CD4-positive, alpha-beta memory T cell (primary cell): Measurements from ENCODE around the gene ZNF516. TPM values are rescaled to one million over a fixed set of nuclear protein-coding genes. Genes with fewer than 3 reads are reported as not detected.

Experiments used
- CTCF ChIA-PET: fragments of 350-600 bp; sonication (Branson Sonifier 250); formaldehyde crosslinking; loops from one replicate; lab custom pipeline; 2021; ENCODE audit warnings: inconsistent platforms; ENCODE audit not compliant: partially characterized antibody; lab: Charles Lee
- POLR2A ChIA-PET: fragments of 350-600 bp; sonication (Branson Sonifier 250); formaldehyde crosslinking; loops from one replicate; lab custom pipeline; 2021; ENCODE audit not compliant: partially characterized antibody; lab: Charles Lee
- DNase-seq, 5 donors: peaks; one replicate each; pipeline versions ENCODE4 v3.0.0 to v3.0.0-alpha.2; 2020 to 2022; ENCODE audit warnings: mixed read lengths in 1 of 5
- H3K27ac ChIP-seq: one replicate; pipeline ENCODE4 v1.7.0; 2013; ENCODE audit warnings: low read depth, low read length
- H3K27me3 ChIP-seq: 2 replicates; pipeline ENCODE4 v1.7.0; 2013; ENCODE audit warnings: mild to moderate bottlenecking, low read length, moderate library complexity; ENCODE audit not compliant: insufficient read depth
- H3K36me3 ChIP-seq: 2 replicates; pipeline ENCODE4 v1.7.0; 2013; ENCODE audit warnings: mild to moderate bottlenecking, low read length, moderate library complexity; ENCODE audit not compliant: insufficient read depth
- H3K4me1 ChIP-seq: 2 replicates; pipeline ENCODE4 v1.7.0; 2013; ENCODE audit warnings: mild to moderate bottlenecking, low read length, moderate library complexity; ENCODE audit not compliant: insufficient read depth
- H3K4me3 ChIP-seq, 2 donors: one replicate each; pipeline ENCODE4 v1.7.0; 2013; ENCODE audit warnings: low read length in 2 of 2, mild to moderate bottlenecking in 1 of 2
- H3K9me3 ChIP-seq, 2 donors: one replicate each; pipeline ENCODE4 v1.7.0; 2013; ENCODE audit warnings: low read length in 2 of 2, control low read depth in 1 of 2; ENCODE audit not compliant: control insufficient read depth in 1 of 2
- H3K27ac Mint-ChIP-seq, 7 donors: one replicate each; pipeline ENCODE4 v1.8.0; 2020 to 2021; ENCODE audit warnings: mixed read lengths in 7 of 7, mild to moderate bottlenecking in 6 of 7, inconsistent platforms in 3 of 7, moderate library complexity in 3 of 7
- H3K27me3 Mint-ChIP-seq, 2 donors: one replicate each; pipeline ENCODE4 v1.8.0; 2020 to 2021; ENCODE audit warnings: mixed read lengths in 2 of 2
- H3K36me3 Mint-ChIP-seq, 2 donors: one replicate each; pipeline ENCODE4 v1.8.0; 2020 to 2021; ENCODE audit warnings: mixed read lengths in 2 of 2, inconsistent platforms in 1 of 2, mild to moderate bottlenecking in 1 of 2
- H3K4me1 Mint-ChIP-seq, 4 donors: one replicate each; pipeline ENCODE4 v1.8.0; 2020 to 2021; ENCODE audit warnings: mixed read lengths in 4 of 4, mild to moderate bottlenecking in 1 of 4
- H3K4me3 Mint-ChIP-seq, 8 donors: one replicate each; pipeline ENCODE4 v1.8.0; 2020 to 2021; ENCODE audit warnings: mixed read lengths in 8 of 8, mild to moderate bottlenecking in 7 of 8, moderate library complexity in 6 of 8, inconsistent platforms in 3 of 8
- H3K9me3 Mint-ChIP-seq, 8 donors: one replicate each; pipeline ENCODE4 v1.8.0; 2020 to 2021; ENCODE audit warnings: mixed read lengths in 8 of 8, mild to moderate bottlenecking in 5 of 8, inconsistent platforms in 3 of 8, moderate library complexity in 1 of 8
- intact Hi-C: fragments of 100-400 bp; cut with micrococcal nuclease; formaldehyde crosslinking; loops from one replicate; pipeline ENCODE4 v1.15.1; 2023
- polyA plus RNA-seq, 2 donors: library from polyadenylated mRNA; unstranded; fragments of 300-500 nt; fragmentation: Illumina TruSeq; gene quantifications; one replicate each; pipeline ENCODE4 v1.2.3, GENCODE V29; 2021
- total RNA-seq, 2 experiments: library from RNA; stranded (reverse); gene quantifications; one replicate each; pipeline ENCODE4 v1.2.3, GENCODE V29; 2021

The ZNF516 gene
- total and polyA plus RNA-seq, 4 experiments from 2014 or later, result 0.25 to 9.9 (median 4.9) TPM

DNA sequence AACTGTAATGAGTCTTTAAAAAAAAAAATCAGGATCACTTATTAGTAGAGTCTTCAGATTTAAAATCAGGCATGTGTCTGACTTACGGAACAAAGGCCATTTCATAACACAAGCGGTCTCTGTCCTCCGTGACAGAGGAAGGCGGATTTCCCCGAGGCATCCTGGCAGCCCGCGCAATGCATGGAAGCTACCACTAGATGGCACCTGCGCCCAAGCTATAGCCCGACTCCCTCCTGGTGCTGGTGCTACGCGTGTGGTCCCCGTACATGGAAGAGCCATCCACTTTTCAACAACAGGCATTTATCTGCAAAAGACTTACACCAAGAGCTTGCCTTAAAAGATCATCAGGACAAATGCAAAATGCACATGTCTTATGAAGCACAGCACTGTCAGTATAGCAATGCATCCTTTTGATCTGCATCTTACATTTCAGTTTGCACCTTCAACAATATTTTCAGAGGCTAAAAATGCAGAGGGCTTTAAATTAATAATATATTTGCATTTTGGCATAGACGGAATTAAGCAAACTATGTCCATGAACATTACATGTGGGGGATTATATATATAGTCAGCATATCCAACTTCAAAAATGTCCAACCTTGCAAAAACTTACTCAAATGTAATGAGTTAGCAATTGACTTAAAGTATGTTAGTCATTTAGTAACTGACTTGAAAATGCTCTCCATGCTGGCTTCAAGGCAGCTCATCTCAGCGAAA, 96.0 kb downstream of the ZNF516 start:
- Mint-ChIP-seq H3K4me1 (peaks cover 3 to 6% (median 5%) of the 10 kb centered on the region in 4 donors), H3K9me3 (no peaks in the 10 kb centered on the region), H3K27me3 (peaks cover 0 to 2% of the 10 kb centered on the region in 2 donors), H3K4me3 (peak overlapping the region in 1 of 8 donors; percentile 51), H3K36me3 (no peaks in the 10 kb centered on the region), H3K27ac (no peak overlapping the region)
- H3K4me3 ChIP-seq, result no peak overlapping the region
- no peaks in the 10 kb centered on the region for H3K27me3 ChIP-seq
- no peak overlapping the region for H3K27ac ChIP-seq
- ChIA-PET POLR2A (interaction anchor here (1.6 kb wide), 1 partner anchor 310 kb away, joined by 6 read pairs; no protein-coding TSS in a partner anchor), CTCF (interaction anchor here (0.7 to 8.6 kb wide), 26 partner anchors 10 to 602 kb away, joined by 3 to 230 read pairs (median 4); no protein-coding TSS in a partner anchor)
- no peaks in the 10 kb centered on the region for H3K9me3 ChIP-seq
- peak; percentile 54 to 65 (median 57) for DNase-seq
- intact Hi-C loops, result loop anchor here (1.0 kb wide), 1 partner anchor 221 kb away; no protein-coding TSS in a partner anchor
- no peaks in the 10 kb centered on the region for H3K36me3 ChIP-seq
- peaks cover 6% of the 10 kb centered on the region for H3K4me1 ChIP-seq

DNA sequence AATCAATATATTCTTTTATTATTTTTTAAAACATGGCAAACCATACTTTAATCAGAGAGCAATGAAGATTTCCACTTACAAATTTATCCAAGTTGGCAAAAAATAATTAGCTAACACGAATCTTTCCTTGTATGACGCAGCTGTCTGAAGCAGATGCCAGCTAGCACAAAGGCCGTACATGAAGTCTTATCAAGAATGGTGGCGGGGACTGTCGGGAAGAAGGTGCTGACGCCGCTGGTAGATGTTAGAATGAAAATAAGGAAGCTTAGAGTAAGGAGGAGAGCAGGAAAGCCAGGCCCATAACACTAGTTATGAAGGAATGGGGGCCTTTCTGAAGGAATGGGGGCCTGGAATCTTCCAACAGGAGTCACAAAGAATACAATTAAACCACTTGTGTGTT, 96.7 kb downstream of the ZNF516 start:
- Mint-ChIP-seq H3K4me3 (no peak overlapping the region), H3K27me3 (peaks cover 0 to 2% of the 10 kb centered on the region in 2 donors), H3K4me1 (peaks cover 3 to 6% (median 5%) of the 10 kb centered on the region in 4 donors), H3K9me3 (no peaks in the 10 kb centered on the region), H3K27ac (no peak overlapping the region), H3K36me3 (no peaks in the 10 kb centered on the region)
- ChIA-PET CTCF (interaction anchor here (1.1 to 8.6 kb wide), 21 partner anchors 10 to 603 kb away, joined by 3 to 230 read pairs (median 5); no protein-coding TSS in a partner anchor), POLR2A (interaction anchor here (1.6 kb wide), 1 partner anchor 311 kb away, joined by 6 read pairs; no protein-coding TSS in a partner anchor)
- no peaks in the 10 kb centered on the region for H3K36me3 ChIP-seq
- no peak for DNase-seq
- H3K9me3 ChIP-seq, result no peaks in the 10 kb centered on the region
- no peak overlapping the region for H3K27ac ChIP-seq
- H3K4me3 ChIP-seq, result no peak overlapping the region
- peaks cover 6% of the 10 kb centered on the region for H3K4me1 ChIP-seq
- no peaks in the 10 kb centered on the region for H3K27me3 ChIP-seq
- intact Hi-C loops, result no loop called here

DNA sequence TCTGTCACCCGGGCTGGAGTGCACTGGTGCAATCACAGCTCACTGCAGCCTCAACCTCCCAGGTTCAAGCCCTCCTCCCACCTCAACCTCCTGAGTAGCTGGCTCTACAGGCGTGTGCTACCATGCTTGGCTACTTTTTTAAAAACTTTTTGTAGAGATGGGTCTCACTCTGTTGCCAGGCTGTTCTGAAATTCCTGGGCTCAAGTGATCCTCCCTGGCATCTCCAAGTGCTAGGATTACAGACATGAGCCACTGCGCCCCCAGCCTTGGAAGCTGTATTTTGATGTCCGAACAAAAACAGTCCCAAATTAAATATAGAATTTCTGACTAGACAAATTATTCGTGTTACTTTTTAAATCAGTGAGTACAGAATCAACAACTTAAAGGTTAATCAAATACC, 97.4 kb downstream of the ZNF516 start:
- POLR2A ChIA-PET, result no interaction called here
- no peak for DNase-seq

GRCh38 chr18:76396792-76397191, 98.2 kb downstream of the ZNF516 start:
- Histone ChIP-seq H3K27me3 (no peaks in the 10 kb centered on the region), H3K27ac (no peak overlapping the region), H3K9me3 (no peaks in the 10 kb centered on the region), H3K4me1 (peaks cover 6% of the 10 kb centered on the region), H3K36me3 (no peaks in the 10 kb centered on the region), H3K4me3 (no peak overlapping the region)
- H3K27me3 Mint-ChIP-seq, result peaks cover 0 to 2% of the 10 kb centered on the region in 2 donors
- H3K27ac Mint-ChIP-seq, result no peak overlapping the region
- CTCF ChIA-PET, result interaction anchor here (1.3 to 8.6 kb wide), 5 partner anchors 13 to 407 kb away, joined by 3 to 230 read pairs (median 14); no protein-coding TSS in a partner anchor
- H3K4me3 Mint-ChIP-seq, result no peak overlapping the region
- H3K36me3 Mint-ChIP-seq, result no peaks in the 10 kb centered on the region
- POLR2A ChIA-PET, result no interaction called here
- no peak for DNase-seq
- intact Hi-C loops, result no loop called here
- H3K9me3 Mint-ChIP-seq, result no peaks in the 10 kb centered on the region
- H3K4me1 Mint-ChIP-seq, result peaks cover 3 to 6% (median 5%) of the 10 kb centered on the region in 4 donors

More for the DNA sequence above, 97.4 kb downstream of the ZNF516 start:
- no peaks in the 10 kb centered on the region for H3K36me3 Mint-ChIP-seq
- no peaks in the 10 kb centered on the region for H3K9me3 ChIP-seq
- intact Hi-C loops, result no loop called here
- H3K4me1 Mint-ChIP-seq, result peaks cover 3 to 6% (median 5%) of the 10 kb centered on the region in 4 donors
- CTCF ChIA-PET, result interaction anchor here (1.3 to 8.6 kb wide), 9 partner anchors 9 to 315 kb away, joined by 4 to 230 read pairs (median 12); no protein-coding TSS in a partner anchor
- no peaks in the 10 kb centered on the region for H3K9me3 Mint-ChIP-seq
- H3K4me1 ChIP-seq, result peaks cover 6% of the 10 kb centered on the region
- no peak overlapping the region for H3K27ac ChIP-seq
- peaks cover 0 to 2% of the 10 kb centered on the region in 2 donors for H3K27me3 Mint-ChIP-seq
- no peak overlapping the region for H3K27ac Mint-ChIP-seq
- no peaks in the 10 kb centered on the region for H3K36me3 ChIP-seq
- H3K27me3 ChIP-seq, result no peaks in the 10 kb centered on the region
- no peak overlapping the region for H3K4me3 ChIP-seq
- H3K4me3 Mint-ChIP-seq, result no peak overlapping the region

GRCh38 chr18:76395609-76396008, 99.4 kb downstream of the ZNF516 start:
- no peak overlapping the region for H3K27ac Mint-ChIP-seq
- no peaks in the 10 kb centered on the region for H3K36me3 Mint-ChIP-seq
- ChIA-PET CTCF (interaction anchor here (8.6 kb wide), 1 partner anchor 314 kb away, joined by 230 read pairs; no protein-coding TSS in a partner anchor), POLR2A (no interaction called here)
- H3K27me3 Mint-ChIP-seq, result peaks cover 0 to 2% of the 10 kb centered on the region in 2 donors
- H3K4me3 Mint-ChIP-seq, result no peak overlapping the region
- peaks cover 3 to 11% (median 7%) of the 10 kb centered on the region in 4 donors for H3K4me1 Mint-ChIP-seq
- Histone ChIP-seq H3K27me3 (no peaks in the 10 kb centered on the region), H3K4me1 (peaks cover 6% of the 10 kb centered on the region), H3K9me3 (no peaks in the 10 kb centered on the region), H3K4me3 (no peak overlapping the region), H3K36me3 (no peaks in the 10 kb centered on the region), H3K27ac (no peak overlapping the region)
- DNase-seq, result no peak
- no peaks in the 10 kb centered on the region for H3K9me3 Mint-ChIP-seq
- intact Hi-C loops, result no loop called here

DNA sequence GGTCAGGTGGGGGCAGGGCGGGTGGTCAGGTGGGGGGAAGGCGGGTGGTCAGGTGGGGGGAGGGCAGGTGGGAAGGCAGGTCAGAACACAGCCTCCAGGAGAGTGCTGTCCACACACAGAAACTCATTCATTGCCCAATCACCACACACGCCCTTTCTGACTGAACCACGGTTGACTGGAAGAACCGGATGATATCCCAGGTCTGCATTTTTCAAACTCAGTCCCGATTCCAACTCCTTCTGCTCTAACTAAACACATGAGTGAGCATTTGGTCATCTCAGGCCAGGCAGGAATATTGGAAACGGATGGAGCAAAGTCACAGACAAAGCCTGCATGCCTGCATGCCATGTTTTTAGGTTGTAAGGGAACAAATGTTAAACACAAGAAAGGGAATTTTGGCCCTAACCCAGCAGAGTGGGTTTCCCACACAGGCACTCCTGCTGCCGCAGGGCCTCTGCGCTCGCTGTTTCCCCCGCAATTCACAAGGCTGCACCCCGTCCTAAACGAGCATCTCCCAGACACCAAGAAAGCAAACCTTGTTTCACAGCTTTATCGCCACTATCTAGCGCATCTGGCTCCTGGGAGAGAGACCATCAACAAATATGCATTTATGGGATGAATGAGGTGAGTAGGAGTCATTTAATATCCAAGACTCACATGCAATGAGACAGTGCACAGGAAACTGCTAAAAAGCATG, 100.1 kb downstream of the ZNF516 start:
- Mint-ChIP-seq H3K4me1 (peaks cover 3 to 11% (median 7%) of the 10 kb centered on the region in 4 donors), H3K27ac (peak overlapping the region in 1 of 7 donors; percentile 46), H3K27me3 (peaks cover 0 to 2% of the 10 kb centered on the region in 2 donors), H3K36me3 (no peaks in the 10 kb centered on the region), H3K9me3 (no peaks in the 10 kb centered on the region), H3K4me3 (no peak overlapping the region)
- intact Hi-C loops, result no loop called here
- Histone ChIP-seq H3K27ac (no peak overlapping the region), H3K27me3 (no peaks in the 10 kb centered on the region), H3K4me3 (no peak overlapping the region), H3K9me3 (no peaks in the 10 kb centered on the region), H3K4me1 (peaks cover 6% of the 10 kb centered on the region), H3K36me3 (no peaks in the 10 kb centered on the region)
- ChIA-PET POLR2A (no interaction called here), CTCF (interaction anchor here (8.6 kb wide), 1 partner anchor 314 kb away, joined by 230 read pairs; no protein-coding TSS in a partner anchor)
- no peak for DNase-seq

- peaks cover under 1% of the 10 kb centered on the region for H3K4me1 ChIP-seq
- H3K9me3 Mint-ChIP-seq, result no peaks in the 10 kb centered on the region
- H3K4me3 Mint-ChIP-seq, result no peak overlapping the region
- no peak for DNase-seq
- peak overlapping the region in 1 of 7 donors; percentile 36 for H3K27ac Mint-ChIP-seq
- H3K4me3 ChIP-seq, result no peak overlapping the region
- H3K4me1 Mint-ChIP-seq, result peaks cover 0 to 13% (median 8%) of the 10 kb centered on the region in 4 donors
- no peak overlapping the region for H3K27ac ChIP-seq
- no peaks in the 10 kb centered on the region for H3K36me3 ChIP-seq
- intact Hi-C loops, result no loop called here
- no peaks in the 10 kb centered on the region for H3K36me3 Mint-ChIP-seq
- POLR2A ChIA-PET, result no interaction called here
- H3K9me3 ChIP-seq, result no peaks in the 10 kb centered on the region
- no peaks in the 10 kb centered on the region for H3K27me3 Mint-ChIP-seq
- CTCF ChIA-PET, result no interaction called here
- H3K27me3 ChIP-seq, result no peaks in the 10 kb centered on the region
Observed at GRCh38 chr18:76392349-76392748, 102.7 kb downstream of the ZNF516 start.
